ENCODE results near the gene RAB35.

- TF ChIP-seq CREB1 (CRISPR knock-in tag; IDR thresholded peaks at IDR 0.05; ENCODE audit: low read depth): no peak
- TF ChIP-seq EZH2 (IDR thresholded peaks at IDR 0.05; ENCODE audit: low read depth, unreplicated experiment): no peak
- TF ChIP-seq CTCF (conservative IDR thresholded peaks at IDR 0.05; ENCODE audit: low read depth in 2 of 2): no peak
- no peak for TF ChIP-seq EZH2phosphoT487 (IDR thresholded peaks at IDR 0.05; ENCODE audit: unreplicated experiment)
- TF ChIP-seq, protein P1, sequence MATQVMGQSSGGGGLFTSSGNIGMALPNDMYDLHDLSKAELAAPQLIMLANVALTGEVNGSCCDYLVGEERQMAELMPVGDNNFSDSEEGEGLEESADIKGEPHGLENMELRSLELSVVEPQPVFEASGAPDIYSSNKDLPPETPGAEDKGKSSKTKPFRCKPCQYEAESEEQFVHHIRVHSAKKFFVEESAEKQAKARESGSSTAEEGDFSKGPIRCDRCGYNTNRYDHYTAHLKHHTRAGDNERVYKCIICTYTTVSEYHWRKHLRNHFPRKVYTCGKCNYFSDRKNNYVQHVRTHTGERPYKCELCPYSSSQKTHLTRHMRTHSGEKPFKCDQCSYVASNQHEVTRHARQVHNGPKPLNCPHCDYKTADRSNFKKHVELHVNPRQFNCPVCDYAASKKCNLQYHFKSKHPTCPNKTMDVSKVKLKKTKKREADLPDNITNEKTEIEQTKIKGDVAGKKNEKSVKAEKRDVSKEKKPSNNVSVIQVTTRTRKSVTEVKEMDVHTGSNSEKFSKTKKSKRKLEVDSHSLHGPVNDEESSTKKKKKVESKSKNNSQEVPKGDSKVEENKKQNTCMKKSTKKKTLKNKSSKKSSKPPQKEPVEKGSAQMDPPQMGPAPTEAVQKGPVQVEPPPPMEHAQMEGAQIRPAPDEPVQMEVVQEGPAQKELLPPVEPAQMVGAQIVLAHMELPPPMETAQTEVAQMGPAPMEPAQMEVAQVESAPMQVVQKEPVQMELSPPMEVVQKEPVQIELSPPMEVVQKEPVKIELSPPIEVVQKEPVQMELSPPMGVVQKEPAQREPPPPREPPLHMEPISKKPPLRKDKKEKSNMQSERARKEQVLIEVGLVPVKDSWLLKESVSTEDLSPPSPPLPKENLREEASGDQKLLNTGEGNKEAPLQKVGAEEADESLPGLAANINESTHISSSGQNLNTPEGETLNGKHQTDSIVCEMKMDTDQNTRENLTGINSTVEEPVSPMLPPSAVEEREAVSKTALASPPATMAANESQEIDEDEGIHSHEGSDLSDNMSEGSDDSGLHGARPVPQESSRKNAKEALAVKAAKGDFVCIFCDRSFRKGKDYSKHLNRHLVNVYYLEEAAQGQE (IDR thresholded peaks at IDR 0.05; ENCODE audit: unreplicated experiment): no peak
- TF ChIP-seq POLR2AphosphoS5 (IDR thresholded peaks at IDR 0.05; ENCODE audit: low read depth): no peak
- no peak for TF ChIP-seq ZNF331 (CRISPR knock-in tag; IDR thresholded peaks at IDR 0.05; ENCODE audit: low read depth)
- no peak for TF ChIP-seq JUNB (IDR thresholded peaks at IDR 0.05; ENCODE audit: unreplicated experiment)
- TF ChIP-seq ETS1 (IDR thresholded peaks at IDR 0.05): no peak
- TF ChIP-seq, protein P2, sequence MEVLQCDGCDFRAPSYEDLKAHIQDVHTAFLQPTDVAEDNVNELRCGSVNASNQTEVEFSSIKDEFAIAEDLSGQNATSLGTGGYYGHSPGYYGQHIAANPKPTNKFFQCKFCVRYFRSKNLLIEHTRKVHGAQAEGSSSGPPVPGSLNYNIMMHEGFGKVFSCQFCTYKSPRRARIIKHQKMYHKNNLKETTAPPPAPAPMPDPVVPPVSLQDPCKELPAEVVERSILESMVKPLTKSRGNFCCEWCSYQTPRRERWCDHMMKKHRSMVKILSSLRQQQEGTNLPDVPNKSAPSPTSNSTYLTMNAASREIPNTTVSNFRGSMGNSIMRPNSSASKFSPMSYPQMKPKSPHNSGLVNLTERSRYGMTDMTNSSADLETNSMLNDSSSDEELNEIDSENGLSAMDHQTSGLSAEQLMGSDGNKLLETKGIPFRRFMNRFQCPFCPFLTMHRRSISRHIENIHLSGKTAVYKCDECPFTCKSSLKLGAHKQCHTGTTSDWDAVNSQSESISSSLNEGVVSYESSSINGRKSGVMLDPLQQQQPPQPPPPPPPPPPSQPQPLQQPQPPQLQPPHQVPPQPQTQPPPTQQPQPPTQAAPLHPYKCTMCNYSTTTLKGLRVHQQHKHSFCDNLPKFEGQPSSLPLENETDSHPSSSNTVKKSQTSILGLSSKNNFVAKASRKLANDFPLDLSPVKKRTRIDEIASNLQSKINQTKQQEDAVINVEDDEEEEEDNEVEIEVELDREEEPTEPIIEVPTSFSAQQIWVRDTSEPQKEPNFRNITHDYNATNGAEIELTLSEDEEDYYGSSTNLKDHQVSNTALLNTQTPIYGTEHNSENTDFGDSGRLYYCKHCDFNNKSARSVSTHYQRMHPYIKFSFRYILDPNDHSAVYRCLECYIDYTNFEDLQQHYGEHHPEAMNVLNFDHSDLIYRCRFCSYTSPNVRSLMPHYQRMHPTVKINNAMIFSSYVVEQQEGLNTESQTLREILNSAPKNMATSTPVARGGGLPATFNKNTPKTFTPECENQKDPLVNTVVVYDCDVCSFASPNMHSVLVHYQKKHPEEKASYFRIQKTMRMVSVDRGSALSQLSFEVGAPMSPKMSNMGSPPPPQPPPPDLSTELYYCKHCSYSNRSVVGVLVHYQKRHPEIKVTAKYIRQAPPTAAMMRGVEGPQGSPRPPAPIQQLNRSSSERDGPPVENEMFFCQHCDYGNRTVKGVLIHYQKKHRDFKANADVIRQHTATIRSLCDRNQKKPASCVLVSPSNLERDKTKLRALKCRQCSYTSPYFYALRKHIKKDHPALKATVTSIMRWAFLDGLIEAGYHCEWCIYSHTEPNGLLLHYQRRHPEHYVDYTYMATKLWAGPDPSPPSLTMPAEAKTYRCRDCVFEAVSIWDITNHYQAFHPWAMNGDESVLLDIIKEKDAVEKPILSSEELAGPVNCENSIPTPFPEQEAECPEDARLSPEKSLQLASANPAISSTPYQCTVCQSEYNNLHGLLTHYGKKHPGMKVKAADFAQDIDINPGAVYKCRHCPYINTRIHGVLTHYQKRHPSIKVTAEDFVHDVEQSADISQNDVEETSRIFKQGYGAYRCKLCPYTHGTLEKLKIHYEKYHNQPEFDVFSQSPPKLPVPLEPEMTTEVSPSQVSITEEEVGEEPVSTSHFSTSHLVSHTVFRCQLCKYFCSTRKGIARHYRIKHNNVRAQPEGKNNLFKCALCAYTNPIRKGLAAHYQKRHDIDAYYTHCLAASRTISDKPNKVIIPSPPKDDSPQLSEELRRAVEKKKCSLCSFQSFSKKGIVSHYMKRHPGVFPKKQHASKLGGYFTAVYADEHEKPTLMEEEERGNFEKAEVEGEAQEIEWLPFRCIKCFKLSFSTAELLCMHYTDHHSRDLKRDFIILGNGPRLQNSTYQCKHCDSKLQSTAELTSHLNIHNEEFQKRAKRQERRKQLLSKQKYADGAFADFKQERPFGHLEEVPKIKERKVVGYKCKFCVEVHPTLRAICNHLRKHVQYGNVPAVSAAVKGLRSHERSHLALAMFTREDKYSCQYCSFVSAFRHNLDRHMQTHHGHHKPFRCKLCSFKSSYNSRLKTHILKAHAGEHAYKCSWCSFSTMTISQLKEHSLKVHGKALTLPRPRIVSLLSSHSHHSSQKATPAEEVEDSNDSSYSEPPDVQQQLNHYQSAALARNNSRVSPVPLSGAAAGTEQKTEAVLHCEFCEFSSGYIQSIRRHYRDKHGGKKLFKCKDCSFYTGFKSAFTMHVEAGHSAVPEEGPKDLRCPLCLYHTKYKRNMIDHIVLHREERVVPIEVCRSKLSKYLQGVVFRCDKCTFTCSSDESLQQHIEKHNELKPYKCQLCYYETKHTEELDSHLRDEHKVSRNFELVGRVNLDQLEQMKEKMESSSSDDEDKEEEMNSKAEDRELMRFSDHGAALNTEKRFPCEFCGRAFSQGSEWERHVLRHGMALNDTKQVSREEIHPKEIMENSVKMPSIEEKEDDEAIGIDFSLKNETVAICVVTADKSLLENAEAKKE (CRISPR knock-in tag; IDR thresholded peaks at IDR 0.05): no peak
Observed at GRCh38 chr12:120132054-120132836, 15.7 kb upstream of the RAB35 start.

Measured in GM23338 (cell line).